Activated CD4-positive, alpha-beta memory T cell treated with anti-CD3 and anti-CD28 coated beads for 36 hours (primary cell): ENCODE data around the gene ERF. TPM values are rescaled to one million over a fixed set of nuclear protein-coding genes. Genes with fewer than 3 reads are reported as not detected.

Source experiments
- CTCF ChIA-PET: fragments of 350-600 bp; sonication (Branson Sonifier 250); formaldehyde crosslinking; loops from one replicate; lab custom pipeline; 2021; ENCODE audit warnings: antibody characterized with exemption, inconsistent platforms; lab: Charles Lee
- POLR2A ChIA-PET: fragments of 350-600 bp; sonication (Branson Sonifier 250); formaldehyde crosslinking; loops from one replicate; lab custom pipeline; 2021; ENCODE audit warnings: antibody characterized with exemption; lab: Charles Lee
- DNase-seq: peaks from one replicate; pipeline ENCODE4 v3.0.0-alpha.2; 2020
- H3K27ac Mint-ChIP-seq: one replicate; pipeline ENCODE4 v1.8.0; 2021; ENCODE audit warnings: mixed read lengths
- H3K27me3 Mint-ChIP-seq: one replicate; pipeline ENCODE4 v1.8.0; 2021; ENCODE audit warnings: mixed read lengths
- H3K36me3 Mint-ChIP-seq: one replicate; pipeline ENCODE4 v1.8.0; 2021; ENCODE audit warnings: mixed read lengths
- H3K4me1 Mint-ChIP-seq: one replicate; pipeline ENCODE4 v1.8.0; 2021; ENCODE audit warnings: low read depth, mixed read lengths
- H3K4me3 Mint-ChIP-seq: one replicate; pipeline ENCODE4 v1.8.0; 2021; ENCODE audit warnings: mild to moderate bottlenecking, mixed read lengths
- H3K9me3 Mint-ChIP-seq: one replicate; pipeline ENCODE4 v1.8.0; 2021; ENCODE audit warnings: mixed read lengths
- intact Hi-C: fragments of 100-400 bp; cut with micrococcal nuclease; formaldehyde crosslinking; loops from one replicate; pipeline ENCODE4 v1.15.1; 2023
- total RNA-seq, 2 experiments: library from RNA; stranded (reverse); gene quantifications; one replicate each; pipeline ENCODE4 v1.2.3, GENCODE V29; 2021

Gene ERF
- total RNA-seq, 2 experiments from 2014 or later = 43.1 to 56.5 TPM

DNA sequence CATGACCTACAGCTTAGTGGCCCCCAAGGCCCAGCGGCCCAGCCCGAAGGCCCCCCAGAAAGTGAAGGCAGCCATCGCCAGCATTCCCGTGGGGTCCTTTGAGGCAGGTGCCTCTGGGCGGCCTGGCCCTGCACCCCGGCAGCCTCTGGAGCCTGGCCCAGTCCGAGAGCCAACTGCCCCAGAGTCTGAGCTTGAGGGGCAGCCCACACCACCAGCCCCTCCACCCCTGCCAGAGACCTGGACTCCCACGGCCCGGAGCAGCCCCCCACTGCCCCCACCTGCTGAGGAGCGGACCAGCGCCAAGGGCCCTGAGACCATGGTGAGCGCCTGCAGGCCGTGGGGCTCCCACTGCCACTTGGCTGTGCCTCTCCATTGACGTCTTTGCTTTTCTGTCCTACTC is 38.0 kb upstream of the ERF start:
- no peaks in the 10 kb centered on the region for H3K27me3 Mint-ChIP-seq
- peaks cover 9% of the 10 kb centered on the region for H3K4me1 Mint-ChIP-seq
- intact Hi-C loops = no loop called here
- ChIA-PET POLR2A (no interaction called here), CTCF (no interaction called here)
- no peak overlapping the region for H3K27ac Mint-ChIP-seq
- H3K9me3 Mint-ChIP-seq = no peaks in the 10 kb centered on the region
- peaks cover 12% of the 10 kb centered on the region for H3K36me3 Mint-ChIP-seq
- DNase-seq = no peak
- no peak overlapping the region for H3K4me3 Mint-ChIP-seq

DNA sequence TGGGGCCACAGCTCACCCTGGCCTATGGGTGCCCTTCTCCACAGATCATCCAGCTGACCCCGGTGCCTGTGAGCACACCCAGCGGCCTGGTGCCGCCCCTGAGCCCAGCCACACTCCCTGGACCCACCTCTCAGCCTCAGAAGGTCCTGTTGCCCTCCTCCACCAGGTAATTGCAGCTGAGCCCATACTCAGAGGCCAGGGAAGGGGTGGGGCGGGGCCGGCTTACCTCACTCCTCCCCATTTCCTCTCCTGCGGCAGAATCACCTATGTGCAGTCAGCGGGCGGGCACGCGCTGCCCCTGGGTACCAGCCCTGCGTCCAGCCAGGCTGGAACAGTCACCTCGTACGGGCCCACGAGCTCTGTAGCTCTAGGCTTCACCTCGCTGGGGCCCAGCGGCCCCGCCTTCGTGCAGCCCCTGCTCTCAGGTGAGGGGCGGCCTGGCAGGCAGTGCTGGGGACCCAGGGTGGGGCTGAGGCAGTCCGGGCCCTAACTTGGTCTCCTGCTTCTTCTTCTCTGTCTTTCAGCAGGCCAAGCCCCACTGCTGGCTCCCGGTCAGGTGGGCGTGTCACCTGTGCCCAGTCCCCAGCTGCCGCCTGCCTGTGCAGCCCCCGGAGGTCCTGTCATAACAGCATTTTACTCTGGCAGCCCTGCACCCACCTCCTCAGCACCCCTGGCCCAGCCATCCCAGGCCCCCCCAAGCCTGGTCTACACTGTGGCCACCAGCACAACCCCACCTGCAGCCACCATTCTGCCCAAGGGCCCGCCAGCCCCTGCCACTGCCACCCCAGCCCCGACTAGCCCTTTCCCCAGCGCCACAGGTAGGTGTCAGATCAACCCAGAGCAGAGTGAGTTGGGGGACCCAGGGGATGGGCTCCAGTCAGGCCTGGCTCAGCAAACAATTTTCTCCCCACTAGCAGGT is 37.4 kb upstream of the ERF start:
- POLR2A ChIA-PET = no interaction called here
- H3K27ac Mint-ChIP-seq = no peak overlapping the region
- no peak for DNase-seq
- CTCF ChIA-PET = no interaction called here
- intact Hi-C loops = no loop called here
- H3K27me3 Mint-ChIP-seq = no peaks in the 10 kb centered on the region
- H3K4me1 Mint-ChIP-seq = peaks cover 9% of the 10 kb centered on the region
- H3K9me3 Mint-ChIP-seq = no peaks in the 10 kb centered on the region
- peaks cover 15% of the 10 kb centered on the region for H3K36me3 Mint-ChIP-seq
- no peak overlapping the region for H3K4me3 Mint-ChIP-seq

DNA sequence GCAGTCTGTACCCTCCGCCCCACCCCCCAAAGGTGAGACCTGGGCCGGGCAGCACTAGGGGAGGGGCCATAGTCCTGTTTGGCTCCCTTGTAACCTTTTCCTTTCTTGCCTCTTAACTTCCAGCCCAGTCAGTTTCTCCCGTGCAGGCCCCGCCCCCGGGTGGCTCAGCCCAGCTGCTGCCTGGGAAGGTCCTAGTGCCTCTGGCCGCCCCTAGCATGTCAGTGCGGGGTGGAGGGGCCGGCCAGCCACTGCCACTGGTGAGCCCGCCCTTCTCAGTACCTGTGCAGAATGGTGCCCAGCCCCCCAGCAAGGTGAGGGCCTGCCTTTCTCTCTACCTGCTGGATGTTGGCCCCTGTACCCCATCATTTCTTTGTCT is 36.5 kb upstream of the ERF start:
- intact Hi-C loops = no loop called here
- Mint-ChIP-seq H3K4me1 (peaks cover 9% of the 10 kb centered on the region), H3K27me3 (no peaks in the 10 kb centered on the region), H3K4me3 (no peak overlapping the region), H3K27ac (no peak overlapping the region), H3K36me3 (peaks cover 15% of the 10 kb centered on the region), H3K9me3 (no peaks in the 10 kb centered on the region)
- ChIA-PET POLR2A (no interaction called here), CTCF (no interaction called here)
- no peak for DNase-seq

DNA sequence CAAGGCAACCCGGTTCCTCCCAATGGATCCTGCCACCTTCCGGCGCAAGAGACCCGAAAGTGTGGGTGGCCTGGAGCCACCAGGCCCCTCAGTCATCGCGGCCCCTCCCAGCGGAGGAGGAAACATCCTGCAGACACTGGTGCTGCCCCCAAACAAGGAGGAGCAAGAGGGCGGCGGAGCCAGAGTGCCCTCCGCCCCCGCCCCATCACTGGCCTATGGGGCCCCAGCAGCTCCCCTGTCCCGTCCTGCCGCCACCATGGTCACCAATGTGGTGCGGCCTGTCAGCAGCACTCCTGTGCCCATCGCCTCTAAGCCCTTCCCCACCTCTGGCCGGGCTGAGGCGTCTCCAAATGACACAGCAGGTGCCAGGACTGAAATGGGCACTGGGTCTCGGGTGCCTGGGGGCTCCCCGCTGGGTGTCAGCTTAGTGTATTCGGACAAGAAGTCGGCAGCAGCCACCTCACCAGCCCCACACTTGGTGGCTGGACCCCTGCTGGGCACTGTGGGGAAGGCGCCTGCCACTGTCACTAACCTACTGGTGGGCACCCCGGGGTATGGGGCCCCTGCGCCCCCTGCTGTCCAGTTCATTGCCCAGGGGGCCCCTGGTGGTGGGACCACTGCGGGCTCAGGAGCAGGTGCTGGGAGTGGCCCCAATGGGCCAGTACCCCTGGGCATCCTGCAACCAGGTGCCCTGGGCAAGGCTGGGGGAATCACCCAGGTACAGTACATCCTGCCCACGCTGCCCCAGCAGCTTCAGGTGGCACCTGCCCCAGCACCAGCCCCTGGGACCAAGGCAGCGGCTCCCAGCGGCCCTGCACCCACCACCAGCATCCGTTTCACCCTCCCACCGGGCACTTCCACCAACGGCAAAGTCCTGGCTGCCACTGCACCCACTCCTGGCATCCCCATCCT is 35.9 kb upstream of the ERF start:
- Mint-ChIP-seq H3K4me3 (no peak overlapping the region), H3K36me3 (peaks cover 15% of the 10 kb centered on the region), H3K27ac (no peak overlapping the region), H3K9me3 (no peaks in the 10 kb centered on the region), H3K4me1 (peaks cover 11% of the 10 kb centered on the region), H3K27me3 (no peaks in the 10 kb centered on the region)
- ChIA-PET CTCF (no interaction called here), POLR2A (no interaction called here)
- intact Hi-C loops = no loop called here
- DNase-seq = peak; percentile 59

DNA sequence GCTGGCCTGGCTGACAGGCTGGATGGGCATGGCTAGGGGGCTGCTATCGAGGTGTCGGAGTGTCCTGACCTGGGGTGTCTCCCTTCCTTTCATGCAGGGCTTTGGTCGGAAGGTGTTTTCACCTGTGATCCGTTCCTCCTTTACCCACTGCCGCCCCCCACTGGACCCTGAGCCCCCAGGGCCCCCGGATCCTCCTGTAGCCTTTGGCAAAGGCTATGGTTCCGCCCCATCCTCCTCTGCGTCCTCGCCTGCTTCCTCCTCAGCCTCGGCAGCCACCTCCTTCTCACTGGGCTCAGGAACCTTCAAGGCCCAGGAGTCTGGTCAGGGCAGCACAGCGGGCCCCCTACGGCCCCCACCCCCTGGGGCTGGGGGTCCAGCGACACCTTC is 35.2 kb upstream of the ERF start:
- H3K27me3 Mint-ChIP-seq = no peaks in the 10 kb centered on the region
- H3K4me1 Mint-ChIP-seq = peaks cover 16% of the 10 kb centered on the region
- H3K9me3 Mint-ChIP-seq = no peaks in the 10 kb centered on the region
- peaks cover 15% of the 10 kb centered on the region for H3K36me3 Mint-ChIP-seq
- H3K4me3 Mint-ChIP-seq = no peak overlapping the region
- no peak for DNase-seq
- H3K27ac Mint-ChIP-seq = no peak overlapping the region
- POLR2A ChIA-PET = no interaction called here
- CTCF ChIA-PET = interaction anchor here (2.1 kb wide), 1 partner anchor 8 kb away, joined by 4 read pairs; no protein-coding TSS in a partner anchor
- intact Hi-C loops = no loop called here

DNA sequence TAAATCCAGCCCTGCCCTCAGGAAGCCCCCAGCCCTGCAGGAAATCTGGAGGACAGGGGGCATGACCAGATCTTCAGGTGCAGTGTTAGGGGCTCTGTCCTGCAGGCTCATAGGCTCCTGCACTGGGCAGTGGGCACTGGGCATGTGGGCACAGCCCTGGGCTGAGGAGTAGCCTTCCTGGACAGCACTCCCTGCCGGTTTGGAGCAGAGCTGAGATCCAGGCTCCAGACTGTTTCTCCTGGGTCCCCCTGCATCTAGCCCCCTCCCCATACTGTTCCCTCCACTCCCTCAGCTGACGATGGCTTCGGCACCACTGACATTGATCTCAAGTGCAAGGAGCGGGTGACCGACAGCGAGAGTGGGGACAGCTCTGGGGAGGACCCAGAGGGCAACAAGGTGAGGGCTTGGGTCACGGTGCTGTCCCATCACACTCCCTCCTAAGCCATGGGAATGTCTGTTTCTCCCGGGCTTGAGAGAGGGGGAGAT is 34.7 kb upstream of the ERF start:
- ChIA-PET CTCF (interaction anchor here (2.1 kb wide), 1 partner anchor 8 kb away, joined by 4 read pairs; no protein-coding TSS in a partner anchor), POLR2A (no interaction called here)
- H3K27ac Mint-ChIP-seq = no peak overlapping the region
- H3K4me3 Mint-ChIP-seq = no peak overlapping the region
- peaks cover 20% of the 10 kb centered on the region for H3K4me1 Mint-ChIP-seq
- intact Hi-C loops = no loop called here
- no peaks in the 10 kb centered on the region for H3K9me3 Mint-ChIP-seq
- DNase-seq = no peak
- H3K36me3 Mint-ChIP-seq = peaks cover 15% of the 10 kb centered on the region
- no peaks in the 10 kb centered on the region for H3K27me3 Mint-ChIP-seq

DNA sequence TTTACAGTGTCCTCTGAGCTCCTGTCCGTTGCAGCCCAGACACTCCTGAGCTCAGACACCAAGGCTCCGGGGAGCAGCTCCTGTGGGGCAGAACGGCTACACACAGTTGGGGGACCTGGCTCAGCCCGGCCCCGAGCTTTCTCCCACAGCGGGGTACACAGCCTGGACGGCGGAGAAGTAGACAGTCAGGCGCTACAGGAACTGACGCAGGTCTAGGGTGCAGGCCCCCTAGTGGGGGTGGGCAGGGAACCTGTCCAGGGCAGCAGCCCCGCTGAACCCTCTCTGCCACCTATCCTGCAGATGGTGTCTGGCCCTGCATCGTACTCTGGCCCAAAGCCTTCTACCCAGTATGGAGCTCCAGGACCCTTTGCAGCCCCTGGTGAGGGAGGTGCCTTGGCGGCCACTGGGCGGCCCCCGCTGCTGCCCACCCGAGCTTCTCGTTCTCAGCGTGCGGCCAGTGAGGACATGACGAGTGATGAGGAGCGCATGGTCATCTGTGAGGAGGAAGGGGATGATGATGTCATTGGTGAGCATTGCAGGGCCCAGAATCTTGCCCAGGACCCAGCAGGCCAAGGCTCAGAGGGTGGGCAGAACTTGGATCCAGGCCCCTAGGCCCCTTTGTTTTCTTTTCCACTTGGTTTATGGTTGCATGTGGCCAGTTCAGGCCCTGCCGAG is 34.1 kb upstream of the ERF start:
- ChIA-PET POLR2A (no interaction called here), CTCF (interaction anchor here (2.1 kb wide), 1 partner anchor 9 kb away, joined by 4 read pairs; no protein-coding TSS in a partner anchor)
- Mint-ChIP-seq H3K9me3 (no peaks in the 10 kb centered on the region), H3K4me1 (peaks cover 20% of the 10 kb centered on the region), H3K27ac (no peak overlapping the region), H3K27me3 (no peaks in the 10 kb centered on the region), H3K4me3 (no peak overlapping the region), H3K36me3 (peaks cover 15% of the 10 kb centered on the region)
- no peak for DNase-seq
- intact Hi-C loops = no loop called here

DNA sequence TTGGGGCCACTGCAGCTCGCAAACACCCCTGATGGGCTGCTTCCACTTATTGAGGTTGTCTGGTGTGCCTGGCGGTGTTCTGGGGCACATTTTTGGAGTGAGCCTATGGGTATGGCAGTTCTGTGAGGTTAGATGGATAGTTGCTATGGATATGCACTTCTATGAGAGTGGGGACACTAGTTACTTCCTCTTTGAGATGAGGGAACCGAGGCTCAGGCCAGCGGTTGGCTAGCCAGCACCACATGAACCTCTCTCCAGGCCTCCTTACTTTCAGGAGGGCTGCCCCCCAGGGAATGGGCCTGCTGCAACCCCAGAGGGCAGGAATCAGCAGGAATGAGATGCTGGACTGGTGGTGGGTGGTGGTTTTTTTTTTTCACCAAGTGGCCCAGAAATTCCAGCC is 33.5 kb upstream of the ERF start:
- H3K36me3 Mint-ChIP-seq = peaks cover 14% of the 10 kb centered on the region
- DNase-seq = no peak
- no peaks in the 10 kb centered on the region for H3K27me3 Mint-ChIP-seq
- intact Hi-C loops = no loop called here
- no peaks in the 10 kb centered on the region for H3K9me3 Mint-ChIP-seq
- POLR2A ChIA-PET = no interaction called here
- H3K4me3 Mint-ChIP-seq = no peak overlapping the region
- H3K4me1 Mint-ChIP-seq = peaks cover 20% of the 10 kb centered on the region
- CTCF ChIA-PET = interaction anchor here (1.4 to 2.1 kb wide), 2 partner anchors 9 to 10 kb away, joined by 4 to 6 read pairs; no protein-coding TSS in a partner anchor
- no peak overlapping the region for H3K27ac Mint-ChIP-seq

DNA sequence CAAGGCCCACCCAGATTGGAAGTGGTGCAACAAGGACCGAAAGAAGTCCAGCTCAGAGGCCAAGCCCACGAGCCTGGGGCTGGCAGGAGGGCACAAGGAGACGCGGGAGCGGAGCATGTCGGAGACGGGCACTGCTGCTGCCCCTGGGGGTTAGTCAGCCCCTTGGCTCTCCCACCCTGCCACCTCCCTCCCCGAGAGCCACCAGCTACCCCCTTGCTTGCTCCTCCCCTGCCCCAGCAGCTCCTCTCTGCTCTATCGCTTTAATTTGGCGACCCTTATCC is 32.8 kb upstream of the ERF start:
- no peaks in the 10 kb centered on the region for H3K9me3 Mint-ChIP-seq
- POLR2A ChIA-PET = no interaction called here
- intact Hi-C loops = no loop called here
- H3K4me1 Mint-ChIP-seq = peaks cover 20% of the 10 kb centered on the region
- CTCF ChIA-PET = interaction anchor here (0.6 to 1.4 kb wide), 3 partner anchors 8 to 155 kb away, joined by 3 to 6 read pairs (median 4); no protein-coding TSS in a partner anchor
- H3K27ac Mint-ChIP-seq = no peak overlapping the region
- DNase-seq = no peak
- H3K36me3 Mint-ChIP-seq = peaks cover 11% of the 10 kb centered on the region
- no peak overlapping the region for H3K4me3 Mint-ChIP-seq
- no peaks in the 10 kb centered on the region for H3K27me3 Mint-ChIP-seq

DNA sequence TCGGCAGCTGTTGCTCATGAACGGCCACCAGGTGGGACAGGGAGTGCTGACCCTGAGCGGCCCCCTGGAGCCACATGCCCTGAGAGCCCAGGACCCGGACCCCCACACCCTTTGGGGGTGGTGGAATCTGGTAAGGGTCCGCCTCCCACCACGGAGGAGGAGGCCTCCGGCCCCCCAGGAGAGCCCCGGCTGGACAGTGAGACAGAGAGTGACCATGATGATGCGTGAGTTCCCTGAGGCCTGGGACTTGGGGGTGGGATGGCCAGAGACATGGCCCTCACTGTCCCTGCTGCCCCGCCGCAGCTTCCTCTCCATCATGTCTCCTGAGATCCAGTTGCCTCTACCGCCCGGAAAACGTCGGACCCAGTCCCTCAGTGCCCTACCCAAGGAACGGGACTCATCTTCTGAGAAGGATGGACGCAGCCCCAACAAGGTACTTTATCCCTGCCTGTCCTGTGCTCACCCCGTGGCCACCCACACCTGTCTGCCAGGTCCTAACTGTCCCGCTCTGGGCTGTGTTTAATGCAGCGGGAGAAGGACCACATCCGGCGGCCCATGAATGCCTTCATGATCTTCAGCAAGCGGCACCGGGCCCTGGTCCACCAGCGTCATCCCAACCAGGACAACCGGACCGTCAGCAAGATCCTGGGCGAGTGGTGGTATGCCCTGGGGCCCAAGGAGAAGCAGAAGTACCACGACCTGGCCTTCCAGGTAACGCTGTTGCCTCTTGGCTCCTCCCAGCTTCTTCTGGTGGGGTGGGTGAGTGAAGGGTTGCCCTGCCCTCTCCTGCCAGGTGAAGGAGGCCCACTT is 32.3 kb upstream of the ERF start:
- Mint-ChIP-seq H3K27me3 (no peaks in the 10 kb centered on the region), H3K4me1 (peaks cover 25% of the 10 kb centered on the region), H3K27ac (no peak overlapping the region), H3K36me3 (peaks cover 11% of the 10 kb centered on the region), H3K9me3 (no peaks in the 10 kb centered on the region), H3K4me3 (no peak overlapping the region)
- intact Hi-C loops = no loop called here
- ChIA-PET POLR2A (no interaction called here), CTCF (interaction anchor here (0.6 to 2.8 kb wide), 4 partner anchors 8 to 154 kb away, joined by 3 to 12 read pairs (median 5); no protein-coding TSS in a partner anchor)
- DNase-seq = no peak

DNA sequence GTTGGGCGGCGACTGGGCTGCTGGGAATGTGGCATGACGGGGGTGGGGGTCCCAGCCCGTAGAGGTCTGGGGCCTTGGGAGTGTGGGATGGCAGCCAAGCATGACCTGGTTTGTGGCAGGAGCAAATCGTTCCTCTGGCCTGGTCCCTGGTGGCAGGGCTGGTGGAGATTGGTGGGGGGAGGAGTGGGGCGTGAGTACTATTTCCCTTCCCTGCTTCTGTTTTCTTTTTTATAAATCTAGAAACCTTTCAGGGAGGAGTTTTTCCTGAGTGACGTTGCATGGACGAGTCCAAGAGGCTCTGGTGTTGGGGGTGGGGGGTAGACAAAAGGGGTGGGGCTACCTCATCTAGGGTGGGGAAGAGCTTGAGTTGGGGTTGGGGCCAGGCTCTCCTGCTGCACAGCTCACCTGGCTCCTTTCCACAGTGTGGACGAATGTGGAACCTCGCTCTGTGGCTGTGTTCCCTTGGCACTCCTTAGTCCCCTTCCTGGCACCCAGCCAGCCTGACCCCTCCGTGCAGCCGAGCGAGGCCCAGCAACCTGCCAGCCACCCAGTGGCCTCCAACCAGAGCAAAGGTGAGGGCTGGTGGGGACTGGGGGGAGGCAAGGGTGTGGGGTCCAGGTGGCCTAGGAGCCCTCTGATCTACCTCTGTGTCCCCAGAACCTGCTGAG is 31.6 kb upstream of the ERF start:
- Mint-ChIP-seq H3K9me3 (no peaks in the 10 kb centered on the region), H3K36me3 (peaks cover 9% of the 10 kb centered on the region), H3K27ac (peak overlapping the region; percentile 19), H3K4me1 (peaks cover 27% of the 10 kb centered on the region), H3K27me3 (no peaks in the 10 kb centered on the region), H3K4me3 (no peak overlapping the region)
- intact Hi-C loops = no loop called here
- ChIA-PET CTCF (interaction anchor here (2.8 kb wide), 1 partner anchor 9 kb away, joined by 12 read pairs; no protein-coding TSS in a partner anchor), POLR2A (no interaction called here)
- DNase-seq = no peak
